HepG2 (cell line): Measurements from ENCODE around the gene RTF1. TPM values are rescaled to one million over a fixed set of nuclear protein-coding genes. Genes with fewer than 3 reads are reported as not detected.

Source experiments
- AGO1 ChIP-seq: fragments of 200-400 bp; formaldehyde crosslinking; IDR thresholded peaks from 2 replicates; pipeline ENCODE4 v1.6.1; 2017; ENCODE audit warnings: mild to moderate bottlenecking, low read depth, low read length, moderate library complexity; ENCODE audit not compliant: poor library complexity, severe bottlenecking
- EEA1 ChIP-seq: sonication (generic); formaldehyde crosslinking; IDR thresholded peaks from 2 replicates; pipeline ENCODE4 v1.5.1; 2020; ENCODE audit warnings: mild to moderate bottlenecking, missing genetic modification reagents, borderline replicate concordance
- GATAD2A ChIP-seq: IDR thresholded peaks from 2 replicates; pipeline ENCODE4 v1.6.1; 2016
- HNRNPLL ChIP-seq: fragments of 200-400 bp; formaldehyde crosslinking; IDR thresholded peaks from 2 replicates; pipeline ENCODE4 v1.6.1; 2017; ENCODE audit warnings: mild to moderate bottlenecking, low read depth, low read length; ENCODE audit not compliant: poor library complexity, severe bottlenecking
- IRF2 ChIP-seq: IDR thresholded peaks from 2 replicates; pipeline ENCODE4 v1.6.1; 2018; ENCODE audit warnings: missing genetic modification reagents, missing compliant biosample characterization
- JUND ChIP-seq: sonication (generic); formaldehyde crosslinking; IDR thresholded peaks from 2 replicates; pipeline ENCODE4 v1.8.0; 2022; ENCODE audit warnings: mild to moderate bottlenecking, missing genetic modification reagents
- NFYB ChIP-seq: sonication (generic); formaldehyde crosslinking; IDR thresholded peaks from 2 replicates; pipeline ENCODE4 v1.4.0; 2020; ENCODE audit warnings: missing genetic modification reagents
- RFXAP ChIP-seq: sonication (generic); formaldehyde crosslinking; IDR thresholded peaks from 2 replicates; pipeline ENCODE4 v1.4.0; 2020; ENCODE audit warnings: missing genetic modification reagents, borderline replicate concordance
- ZC3H13 ChIP-seq: sonication (generic); formaldehyde crosslinking; IDR thresholded peaks from 2 replicates; pipeline ENCODE4 v1.8.1; 2023; ENCODE audit warnings: mild to moderate bottlenecking, missing genetic modification reagents, moderate library complexity
- ZNF24 ChIP-seq: fragments of 450-650 bp; IDR thresholded peaks from 2 replicates; pipeline ENCODE4 v1.6.1; 2017; ENCODE audit warnings: antibody characterized with exemption, mild to moderate bottlenecking
- ZNF274 ChIP-seq: sonication (generic); formaldehyde crosslinking; IDR thresholded peaks from 2 replicates; pipeline ENCODE4 v1.5.1; 2020; ENCODE audit warnings: mild to moderate bottlenecking, missing genetic modification reagents
- ZNF292 ChIP-seq: sonication (generic); formaldehyde crosslinking; IDR thresholded peaks from 2 replicates; pipeline ENCODE4 v1.8.1; 2022; ENCODE audit warnings: mild to moderate bottlenecking, low read depth, missing genetic modification reagents, borderline replicate concordance
- ZNF577 ChIP-seq: sonication (generic); formaldehyde crosslinking; IDR thresholded peaks from 2 replicates; pipeline ENCODE4 v1.4.0; 2020; ENCODE audit warnings: mild to moderate bottlenecking, low read depth, missing genetic modification reagents, borderline replicate concordance
- polyA plus RNA-seq, 8 experiments: library from polyadenylated mRNA; depleted of rRNA in 3 of 8; stranded (reverse) in 7 of 8; unstranded in 1 of 8; fragments of >200 nt; fragmentation: Illumina TruSeq in 4 of 8; extraction: Trizol in 4 of 8; gene quantifications; 2 replicates each; pipeline versions ENCODE4 v1.2.1 to v1.2.3, GENCODE V29; 2011 to 2016; ENCODE audit warnings: low read depth in 4 of 8, missing spikeins in 1 of 8, mixed read lengths in 1 of 8; ENCODE audit not compliant: insufficient read depth in 1 of 8
- total RNA-seq, 5 experiments: library from RNA; depleted of rRNA; stranded (reverse); fragments of >200 nt; fragmentation: Illumina TruSeq; extraction: Trizol; gene quantifications; 2 replicates each; pipeline ENCODE4 v1.2.3, GENCODE V29; 2016; ENCODE audit warnings: low read depth in 1 of 5
- TF ChIP-seq, protein P1 (sequence below): sonication (generic); formaldehyde crosslinking; conservative IDR thresholded peaks from 2 replicates; pipeline ENCODE4 v1.4.0; 2020; ENCODE audit warnings: missing genetic modification reagents
- TF ChIP-seq, protein P2 (sequence below): sonication (generic); formaldehyde crosslinking; IDR thresholded peaks from 2 replicates; pipeline ENCODE4 v1.9.0; 2021; ENCODE audit warnings: missing genetic modification reagents, mild to moderate bottlenecking, borderline replicate concordance
- TF ChIP-seq, protein P3 (sequence below): sonication (generic); formaldehyde crosslinking; conservative IDR thresholded peaks from 2 replicates; pipeline ENCODE4 v1.4.0; 2020; ENCODE audit warnings: mild to moderate bottlenecking, missing genetic modification reagents, moderate library complexity
- TF ChIP-seq, protein P4 (sequence below): sonication (generic); formaldehyde crosslinking; IDR thresholded peaks from 2 replicates; pipeline ENCODE4 v1.5.0; 2020; ENCODE audit warnings: missing genetic modification reagents
- TF ChIP-seq, protein P5 (sequence below): sonication (generic); formaldehyde crosslinking; IDR thresholded peaks from 2 replicates; pipeline ENCODE4 v1.5.0; 2020; ENCODE audit warnings: mild to moderate bottlenecking, low read depth, missing genetic modification reagents, borderline replicate concordance
- TF ChIP-seq, protein P6 (sequence below): sonication (generic); formaldehyde crosslinking; IDR thresholded peaks from 2 replicates; pipeline ENCODE4 v1.4.0; 2020; ENCODE audit warnings: mild to moderate bottlenecking, missing genetic modification reagents

Gene RTF1
- total and polyA plus RNA-seq, 2 of the 13 experiments (the other 11 are each of a cell fraction or from before 2014, with no cell fraction given): 13.9 to 17.9 TPM

DNA sequence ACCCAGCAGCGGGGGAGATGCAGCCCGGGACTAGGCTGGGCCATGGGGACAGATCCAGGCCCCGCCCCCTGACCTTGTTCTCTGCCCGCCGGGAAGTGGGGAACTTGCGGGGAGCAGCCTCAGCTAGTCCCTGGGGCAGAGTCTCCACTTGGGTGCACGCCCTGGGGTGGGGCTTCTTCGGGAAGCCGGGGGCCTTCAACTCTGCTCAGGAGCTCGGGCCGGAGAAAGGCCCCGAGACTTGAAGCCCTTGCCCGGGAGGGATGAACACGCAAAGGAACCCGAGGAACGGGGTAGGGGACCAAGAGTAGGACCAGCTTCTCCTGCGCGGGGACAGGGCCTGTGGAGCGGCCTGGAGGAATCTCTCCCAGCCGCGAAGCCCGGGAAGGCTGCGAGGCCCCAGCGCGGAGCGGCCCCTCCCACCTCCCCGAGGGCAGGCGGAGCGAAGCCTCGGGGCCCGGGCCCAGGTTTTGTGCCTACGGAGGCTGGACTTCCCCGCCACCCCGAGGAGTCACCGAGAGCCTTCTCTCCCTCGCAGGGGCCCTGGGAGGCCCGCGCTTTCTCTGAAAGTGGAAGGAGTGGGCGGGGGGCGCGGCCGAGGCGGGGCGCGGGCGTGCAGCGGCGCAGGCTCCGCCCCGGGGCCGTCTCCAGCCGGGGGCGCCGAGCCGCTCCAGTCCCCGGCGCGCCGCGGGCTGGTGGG, 76.5 kb downstream of the RTF1 start, which contains the start of gene ITPKA (continued):
- TF ChIP-seq, protein P1, sequence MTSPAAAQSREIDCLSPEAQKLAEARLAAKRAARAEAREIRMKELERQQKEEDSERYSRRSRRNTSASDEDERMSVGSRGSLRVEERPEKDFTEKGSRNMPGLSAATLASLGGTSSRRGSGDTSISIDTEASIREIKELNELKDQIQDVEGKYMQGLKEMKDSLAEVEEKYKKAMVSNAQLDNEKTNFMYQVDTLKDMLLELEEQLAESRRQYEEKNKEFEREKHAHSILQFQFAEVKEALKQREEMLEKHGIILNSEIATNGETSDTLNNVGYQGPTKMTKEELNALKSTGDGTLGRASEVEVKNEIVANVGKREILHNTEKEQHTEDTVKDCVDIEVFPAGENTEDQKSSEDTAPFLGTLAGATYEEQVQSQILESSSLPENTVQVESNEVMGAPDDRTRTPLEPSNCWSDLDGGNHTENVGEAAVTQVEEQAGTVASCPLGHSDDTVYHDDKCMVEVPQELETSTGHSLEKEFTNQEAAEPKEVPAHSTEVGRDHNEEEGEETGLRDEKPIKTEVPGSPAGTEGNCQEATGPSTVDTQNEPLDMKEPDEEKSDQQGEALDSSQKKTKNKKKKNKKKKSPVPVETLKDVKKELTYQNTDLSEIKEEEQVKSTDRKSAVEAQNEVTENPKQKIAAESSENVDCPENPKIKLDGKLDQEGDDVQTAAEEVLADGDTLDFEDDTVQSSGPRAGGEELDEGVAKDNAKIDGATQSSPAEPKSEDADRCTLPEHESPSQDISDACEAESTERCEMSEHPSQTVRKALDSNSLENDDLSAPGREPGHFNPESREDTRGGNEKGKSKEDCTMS (CRISPR knock-in tag): no peak
- no peak; the same call in 1 of the 2 replicates for TF ChIP-seq ZNF274
- TF ChIP-seq ZNF577 (CRISPR knock-in tag): no peak
- no peak for TF ChIP-seq ZNF24
- peak; percentile 72; the same call in 1 of the 2 replicates for TF ChIP-seq ZNF292 (CRISPR knock-in tag)
- TF ChIP-seq, protein P2, sequence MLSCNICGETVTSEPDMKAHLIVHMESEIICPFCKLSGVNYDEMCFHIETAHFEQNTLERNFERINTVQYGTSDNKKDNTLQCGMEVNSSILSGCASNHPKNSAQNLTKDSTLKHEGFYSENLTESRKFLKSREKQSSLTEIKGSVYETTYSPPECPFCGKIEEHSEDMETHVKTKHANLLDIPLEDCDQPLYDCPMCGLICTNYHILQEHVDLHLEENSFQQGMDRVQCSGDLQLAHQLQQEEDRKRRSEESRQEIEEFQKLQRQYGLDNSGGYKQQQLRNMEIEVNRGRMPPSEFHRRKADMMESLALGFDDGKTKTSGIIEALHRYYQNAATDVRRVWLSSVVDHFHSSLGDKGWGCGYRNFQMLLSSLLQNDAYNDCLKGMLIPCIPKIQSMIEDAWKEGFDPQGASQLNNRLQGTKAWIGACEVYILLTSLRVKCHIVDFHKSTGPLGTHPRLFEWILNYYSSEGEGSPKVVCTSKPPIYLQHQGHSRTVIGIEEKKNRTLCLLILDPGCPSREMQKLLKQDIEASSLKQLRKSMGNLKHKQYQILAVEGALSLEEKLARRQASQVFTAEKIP (CRISPR knock-in tag): no peak
- TF ChIP-seq NFYB (CRISPR knock-in tag): no peak
- TF ChIP-seq GATAD2A (CRISPR knock-in tag): peak; percentile 54
- TF ChIP-seq, protein P3, sequence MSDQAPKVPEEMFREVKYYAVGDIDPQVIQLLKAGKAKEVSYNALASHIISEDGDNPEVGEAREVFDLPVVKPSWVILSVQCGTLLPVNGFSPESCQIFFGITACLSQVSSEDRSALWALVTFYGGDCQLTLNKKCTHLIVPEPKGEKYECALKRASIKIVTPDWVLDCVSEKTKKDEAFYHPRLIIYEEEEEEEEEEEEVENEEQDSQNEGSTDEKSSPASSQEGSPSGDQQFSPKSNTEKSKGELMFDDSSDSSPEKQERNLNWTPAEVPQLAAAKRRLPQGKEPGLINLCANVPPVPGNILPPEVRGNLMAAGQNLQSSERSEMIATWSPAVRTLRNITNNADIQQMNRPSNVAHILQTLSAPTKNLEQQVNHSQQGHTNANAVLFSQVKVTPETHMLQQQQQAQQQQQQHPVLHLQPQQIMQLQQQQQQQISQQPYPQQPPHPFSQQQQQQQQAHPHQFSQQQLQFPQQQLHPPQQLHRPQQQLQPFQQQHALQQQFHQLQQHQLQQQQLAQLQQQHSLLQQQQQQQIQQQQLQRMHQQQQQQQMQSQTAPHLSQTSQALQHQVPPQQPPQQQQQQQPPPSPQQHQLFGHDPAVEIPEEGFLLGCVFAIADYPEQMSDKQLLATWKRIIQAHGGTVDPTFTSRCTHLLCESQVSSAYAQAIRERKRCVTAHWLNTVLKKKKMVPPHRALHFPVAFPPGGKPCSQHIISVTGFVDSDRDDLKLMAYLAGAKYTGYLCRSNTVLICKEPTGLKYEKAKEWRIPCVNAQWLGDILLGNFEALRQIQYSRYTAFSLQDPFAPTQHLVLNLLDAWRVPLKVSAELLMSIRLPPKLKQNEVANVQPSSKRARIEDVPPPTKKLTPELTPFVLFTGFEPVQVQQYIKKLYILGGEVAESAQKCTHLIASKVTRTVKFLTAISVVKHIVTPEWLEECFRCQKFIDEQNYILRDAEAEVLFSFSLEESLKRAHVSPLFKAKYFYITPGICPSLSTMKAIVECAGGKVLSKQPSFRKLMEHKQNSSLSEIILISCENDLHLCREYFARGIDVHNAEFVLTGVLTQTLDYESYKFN (CRISPR knock-in tag): peak; percentile 81
- peak; percentile 34 for TF ChIP-seq AGO1
- TF ChIP-seq, protein P4, sequence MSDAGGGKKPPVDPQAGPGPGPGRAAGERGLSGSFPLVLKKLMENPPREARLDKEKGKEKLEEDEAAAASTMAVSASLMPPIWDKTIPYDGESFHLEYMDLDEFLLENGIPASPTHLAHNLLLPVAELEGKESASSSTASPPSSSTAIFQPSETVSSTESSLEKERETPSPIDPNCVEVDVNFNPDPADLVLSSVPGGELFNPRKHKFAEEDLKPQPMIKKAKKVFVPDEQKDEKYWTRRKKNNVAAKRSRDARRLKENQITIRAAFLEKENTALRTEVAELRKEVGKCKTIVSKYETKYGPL (CRISPR knock-in tag): no peak
- no peak for TF ChIP-seq JUND (CRISPR knock-in tag)
- no peak; the same call in 1 of the 2 replicates for TF ChIP-seq RFXAP (CRISPR knock-in tag)
- peak; percentile 74; the same call in 1 of the 2 replicates for TF ChIP-seq ZC3H13 (CRISPR knock-in tag)
- no peak; the same call in 1 of the 2 replicates for TF ChIP-seq IRF2 (CRISPR knock-in tag)
- TF ChIP-seq EEA1 (CRISPR knock-in tag): no peak
- TF ChIP-seq, protein P5, sequence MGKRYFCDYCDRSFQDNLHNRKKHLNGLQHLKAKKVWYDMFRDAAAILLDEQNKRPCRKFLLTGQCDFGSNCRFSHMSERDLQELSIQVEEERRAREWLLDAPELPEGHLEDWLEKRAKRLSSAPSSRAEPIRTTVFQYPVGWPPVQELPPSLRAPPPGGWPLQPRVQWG (CRISPR knock-in tag): no peak
- TF ChIP-seq, protein P6, sequence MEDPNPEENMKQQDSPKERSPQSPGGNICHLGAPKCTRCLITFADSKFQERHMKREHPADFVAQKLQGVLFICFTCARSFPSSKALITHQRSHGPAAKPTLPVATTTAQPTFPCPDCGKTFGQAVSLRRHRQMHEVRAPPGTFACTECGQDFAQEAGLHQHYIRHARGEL (CRISPR knock-in tag): no peak
- TF ChIP-seq HNRNPLL: peak; percentile 83
